PC-3 (cell line): Measurements from ENCODE around the gene PDE6C. TPM values are rescaled to one million over a fixed set of nuclear protein-coding genes. Genes with fewer than 3 reads are reported as not detected.

ENCODE experiments used
- ATAC-seq: fragments of 200-7000 bp; cut with Tn5 transposase; 2 replicates; pipeline ENCODE4 v1.9.1; 2020; ENCODE audit warnings: mild to moderate bottlenecking, moderate library complexity
- BruUV-seq: library from RNA; stranded (reverse); fragments of 400-500 nt; replicated peaks from 2 replicates; lab custom pipeline; 2021; lab: Mats Ljungman, UMichigan
- CTCF ChIA-PET: fragments of 300-600 bp; sonication (Branson Sonifier 250); formaldehyde crosslinking; loops from one replicate; lab custom pipeline; 2022; ENCODE audit warnings: antibody characterized with exemption; lab: Charles Lee
- POLR2A ChIA-PET: fragments of 300-600 bp; sonication (Branson Sonifier 250); formaldehyde crosslinking; loops from one replicate; lab custom pipeline; 2022; ENCODE audit warnings: antibody characterized with exemption; ENCODE audit not compliant: unreplicated experiment; lab: Charles Lee
- DNase-seq: peaks from one replicate; pipeline ENCODE4 v3.0.0-alpha.2; 2015
- H2AFZ ChIP-seq: fragments of 300-600 bp; sonication (generic); 2 replicates; pipeline ENCODE4 v1.6.0; 2016; ENCODE audit warnings: antibody characterized with exemption, low read length
- H3F3A ChIP-seq: fragments of 300-600 bp; sonication (generic); one replicate; pipeline ENCODE4 v1.6.0; 2017; ENCODE audit warnings: antibody characterized with exemption, low read length, control low read depth, mild to moderate bottlenecking; ENCODE audit not compliant: unreplicated experiment
- H3K27ac ChIP-seq: fragments of 300-600 bp; sonication (generic); 2 replicates; pipeline ENCODE4 v1.5.1; 2016; ENCODE audit warnings: mild to moderate bottlenecking, low read length
- H3K27me3 ChIP-seq: fragments of 300-600 bp; sonication (generic); 2 replicates; pipeline ENCODE4 v1.6.1; 2016; ENCODE audit warnings: low read length, mixed read lengths
- H3K36me3 ChIP-seq: fragments of 300-600 bp; sonication (generic); 2 replicates; pipeline ENCODE4 v1.6.1; 2016; ENCODE audit warnings: low read depth, mixed run types, low read length, mixed read lengths
- H3K4me1 ChIP-seq: fragments of 300-600 bp; sonication (generic); 2 replicates; pipeline ENCODE4 v1.5.1; 2016; ENCODE audit warnings: low read length; ENCODE audit not compliant: insufficient read depth
- H3K4me2 ChIP-seq: fragments of 300-600 bp; sonication (generic); 2 replicates; pipeline ENCODE4 v1.6.0; 2016; ENCODE audit warnings: low read length
- H3K4me3 ChIP-seq: fragments of 300-600 bp; sonication (generic); 2 replicates; pipeline ENCODE4 v1.5.1; 2016; ENCODE audit warnings: mild to moderate bottlenecking, low read length, mixed read lengths
- H3K79me2 ChIP-seq: fragments of 300-600 bp; sonication (generic); 2 replicates; pipeline ENCODE4 v1.6.1; 2017; ENCODE audit warnings: low read length, mixed read lengths
- H3K9ac ChIP-seq: fragments of 300-600 bp; sonication (generic); 2 replicates; pipeline ENCODE4 v1.6.0; 2016; ENCODE audit warnings: mild to moderate bottlenecking, low read length
- H3K9me2 ChIP-seq: fragments of 300-600 bp; sonication (generic); replicated peaks from 2 replicates; pipeline ENCODE4 v1.6.1; 2016; ENCODE audit warnings: mixed run types, low read length, mixed read lengths
- H3K9me3 ChIP-seq: fragments of 300-600 bp; sonication (generic); 2 replicates; pipeline ENCODE4 v1.6.1; 2016; ENCODE audit warnings: low read length, mixed read lengths
- H4K20me1 ChIP-seq: fragments of 300-600 bp; sonication (generic); 2 replicates; pipeline ENCODE4 v1.6.1; 2016; ENCODE audit warnings: low read length, mixed read lengths
- CTCF ChIP-seq: fragments of 300-600 bp; sonication (generic); conservative IDR thresholded peaks from 2 replicates; pipeline ENCODE4 v1.5.1; 2017; ENCODE audit warnings: antibody characterized with exemption, low read depth, mild to moderate bottlenecking, low read length
- EZH2 ChIP-seq: fragments of 300-600 bp; sonication (generic); IDR thresholded peaks from one replicate; pipeline ENCODE4 v1.6.1; 2017; ENCODE audit warnings: antibody characterized with exemption, mild to moderate bottlenecking, low read length; ENCODE audit not compliant: unreplicated experiment
- EZH2phosphoT487 ChIP-seq: fragments of 300-600 bp; sonication (generic); IDR thresholded peaks from 2 replicates; pipeline ENCODE4 v1.6.1; 2018; ENCODE audit warnings: mild to moderate bottlenecking, antibody characterized with exemption, low read length, borderline replicate concordance
- intact Hi-C: fragments of 100-400 bp; cut with micrococcal nuclease; formaldehyde crosslinking; loops from 2 replicates; pipeline ENCODE4 v1.9.0; 2023
- total RNA-seq: library from RNA; depleted of rRNA; stranded (reverse); fragments of >200 nt; gene quantifications from 2 replicates; pipeline ENCODE4 v1.2.3, GENCODE V29; 2014

The PDE6C gene
- total RNA-seq, 1 experiment from 2014 or later = not detected

- no peaks in the 10 kb centered on the region for H3K9me3 ChIP-seq
- intact Hi-C loops = no loop called here
- no peaks in the 10 kb centered on the region for H4K20me1 ChIP-seq
- TF ChIP-seq EZH2phosphoT487 (no peak), EZH2 (no peak), CTCF (no peak)
- no peak overlapping the region for H3K4me2 ChIP-seq
- H3K36me3 ChIP-seq = no peaks in the 10 kb centered on the region
- H3F3A ChIP-seq = no peaks in the 10 kb centered on the region
- peaks cover 11% of the 10 kb centered on the region; the same call in 1 of the 2 replicates for H3K4me1 ChIP-seq
- POLR2A ChIA-PET = no interaction called here
- no peaks in the 10 kb centered on the region for H3K27me3 ChIP-seq
- no peak overlapping the region for H3K9ac ChIP-seq
- H3K27ac ChIP-seq = no peak overlapping the region
- no peak for DNase-seq
- H2AFZ ChIP-seq = no peak overlapping the region
- no peaks in the 10 kb centered on the region for H3K9me2 ChIP-seq
- ATAC-seq = no peak
- no TSS peak for BruUV-seq
- CTCF ChIA-PET = no interaction called here
- no peak overlapping the region for H3K4me3 ChIP-seq
- no peaks in the 10 kb centered on the region for H3K79me2 ChIP-seq
These were observed 44.3 kb upstream of the PDE6C start for GRCh38 chr10:93568105-93568390.

- POLR2A ChIA-PET = no interaction called here
These were observed 42.0 kb upstream of the PDE6C start for GRCh38 chr10:93570383-93570782.

GRCh38 chr10:93572606-93573005 is 39.7 kb upstream of the PDE6C start:
- ATAC-seq = no peak
- Histone ChIP-seq H3K36me3 (0 out of 2 replicates have a peak, but pooled peaks cover 2% of the 10 kb centered on the region), H3K4me1 (peaks cover 16% of the 10 kb centered on the region), H3K9ac (no peak overlapping the region), H2AFZ (no peak overlapping the region), H3K9me3 (0 out of 2 replicates have a peak, but pooled peaks cover 7% of the 10 kb centered on the region), H3K4me2 (no peak overlapping the region), H3K27me3 (no peaks in the 10 kb centered on the region), H3K27ac (no peak overlapping the region), H3K79me2 (no peaks in the 10 kb centered on the region), H3K4me3 (no peak overlapping the region), H3K9me2 (no peaks in the 10 kb centered on the region), H4K20me1 (no peaks in the 10 kb centered on the region), H3F3A (peaks cover 8% of the 10 kb centered on the region)
- no peak for DNase-seq
- no TSS peak for BruUV-seq
- TF ChIP-seq EZH2 (no peak), CTCF (no peak), EZH2phosphoT487 (no peak)
- ChIA-PET CTCF (no interaction called here), POLR2A (no interaction called here)
- intact Hi-C loops = no loop called here

More at GRCh38 chr10:93570383-93570782, 42.0 kb upstream of the PDE6C start:
- intact Hi-C loops = no loop called here
- H2AFZ ChIP-seq = no peak overlapping the region
- TF ChIP-seq CTCF (no peak), EZH2 (no peak), EZH2phosphoT487 (no peak)
- BruUV-seq = no TSS peak
- no peaks in the 10 kb centered on the region for H3K9me3 ChIP-seq
- H3K4me3 ChIP-seq = no peak overlapping the region
- ATAC-seq (no peak), DNase-seq (no peak)
- CTCF ChIA-PET = no interaction called here
- no peaks in the 10 kb centered on the region for H3F3A ChIP-seq
- H3K9me2 ChIP-seq = no peaks in the 10 kb centered on the region
- no peak overlapping the region for H3K9ac ChIP-seq
- H3K27me3 ChIP-seq = no peaks in the 10 kb centered on the region
- no peak overlapping the region for H3K27ac ChIP-seq
- no peaks in the 10 kb centered on the region for H3K79me2 ChIP-seq
- peaks cover 11% of the 10 kb centered on the region; the same call in 1 of the 2 replicates for H3K4me1 ChIP-seq
- H4K20me1 ChIP-seq = no peaks in the 10 kb centered on the region
- no peaks in the 10 kb centered on the region for H3K36me3 ChIP-seq
- H3K4me2 ChIP-seq = no peak overlapping the region
